K562 (cell line): ENCODE results near the gene VSIG4. TPM values are rescaled to one million over a fixed set of nuclear protein-coding genes. Genes with fewer than 3 reads are reported as not detected.

ENCODE experiments used
- BCOR ChIP-seq: fragments of 450-650 bp; IDR thresholded peaks from 2 replicates; pipeline ENCODE4 v1.6.1; 2016
- CREBBP ChIP-seq: IDR thresholded peaks from one replicate; pipeline ENCODE4 v1.6.1; 2012; ENCODE audit warnings: low read depth, mild to moderate bottlenecking, control low read depth, inconsistent platforms, low read length
- EWSR1 ChIP-seq: fragments of 450-650 bp; IDR thresholded peaks from 2 replicates; pipeline ENCODE4 v1.6.1; 2018; ENCODE audit warnings: borderline replicate concordance, mild to moderate bottlenecking, low read depth, moderate library complexity; ENCODE audit not compliant: partially characterized antibody
- L3MBTL2 ChIP-seq: fragments of 450-650 bp; IDR thresholded peaks from 2 replicates; pipeline ENCODE4 v1.6.1; 2016; ENCODE audit warnings: mild to moderate bottlenecking, moderate library complexity
- MYBL2 ChIP-seq, 2 experiments: fragments of 450-650 bp in 1 of 2; sonication (generic) in 1 of 2; formaldehyde crosslinking in 1 of 2; IDR thresholded peaks; 2 replicates each; pipeline versions ENCODE4 v1.6.1 to v1.8.1; 2017 to 2022; ENCODE audit warnings: borderline replicate concordance in 1 of 2, inconsistent platforms in 1 of 2, low read depth in 1 of 2, mild to moderate bottlenecking in 1 of 2, missing genetic modification reagents in 1 of 2, moderate library complexity in 1 of 2
- PCBP1 ChIP-seq: fragments of 200-400 bp; formaldehyde crosslinking; IDR thresholded peaks from 2 replicates; pipeline ENCODE4 v1.6.1; 2018; ENCODE audit warnings: mild to moderate bottlenecking, low read depth, low read length; ENCODE audit not compliant: poor library complexity, severe bottlenecking
- POLR2A ChIP-seq: fragments of 450-650 bp; conservative IDR thresholded peaks from 2 replicates; pipeline ENCODE4 v1.6.1; 2016
- POLR2B ChIP-seq: fragments of 450-650 bp; IDR thresholded peaks from 2 replicates; pipeline ENCODE4 v1.6.1; 2018; ENCODE audit warnings: low read depth; ENCODE audit not compliant: partially characterized antibody
- USF1 ChIP-seq: sonication (generic); formaldehyde crosslinking; IDR thresholded peaks from 2 replicates; pipeline ENCODE4 v1.9.0; 2022; ENCODE audit warnings: mild to moderate bottlenecking, missing genetic modification reagents
- ZNF24 ChIP-seq: fragments of 450-650 bp; IDR thresholded peaks from 2 replicates; pipeline ENCODE4 v1.6.1; 2016
- ZNF384 ChIP-seq: IDR thresholded peaks from 2 replicates; pipeline ENCODE4 v1.6.1; 2012; ENCODE audit warnings: low read depth, low read length, improper control_type of control experiment
- ZNF407 ChIP-seq: fragments of 450-650 bp; IDR thresholded peaks from 2 replicates; pipeline ENCODE4 v1.6.1; 2016; ENCODE audit warnings: low read depth
- ZNF592 ChIP-seq: fragments of 450-650 bp; IDR thresholded peaks from 2 replicates; pipeline ENCODE4 v1.6.1; 2017; ENCODE audit warnings: antibody characterized with exemption, mild to moderate bottlenecking
- polyA plus RNA-seq, 8 experiments: library from polyadenylated mRNA; depleted of rRNA in 4 of 8; stranded (reverse) in 5 of 8; unstranded in 3 of 8; fragments of >200 nt; fragmentation: Nextera tagmentation in 2 of 8; fragmentation: Illumina TruSeq in 1 of 8; extraction: Ambion mirVana in 2 of 8; extraction: Trizol in 1 of 8; gene quantifications; 2 replicates each; pipeline versions ENCODE4 v1.2.1 to v1.2.3, GENCODE V29; 2011 to 2014; ENCODE audit warnings: inconsistent platforms in 1 of 8, missing spikeins in 1 of 8
- total RNA-seq, 7 experiments: library from RNA; depleted of rRNA in 6 of 7; stranded (reverse); fragments of >200 nt in 6 of 7; fragmentation: Illumina TruSeq in 2 of 7; extraction: Trizol in 2 of 7; gene quantifications; 2 replicates each; pipeline versions ENCODE4 v1.2.1 to v1.2.3, GENCODE V29; 2011 to 2021; ENCODE audit warnings: low replicate concordance in 1 of 7

Gene VSIG4
- total and polyA plus RNA-seq, 9 of the 15 experiments (the other 6 are each of a cell fraction or from before 2014, with no cell fraction given) = 0.22 to 1.6 (median 0.46) TPM; not detected in 1

- TF ChIP-seq ZNF384 = no peak
- peak; percentile 50 for TF ChIP-seq MYBL2 (IDR thresholded peaks at IDR 0.05; ENCODE audit: low read depth)
- TF ChIP-seq MYBL2 (CRISPR knock-in tag; IDR thresholded peaks at IDR 0.05; ENCODE audit: borderline replicate concordance) = no peak
- peak; percentile 47 for TF ChIP-seq ZNF592
- peak; percentile 53; the same call in 1 of the 2 replicates for TF ChIP-seq ZNF24
- no peak for TF ChIP-seq POLR2A
- TF ChIP-seq CREBBP = no peak
- no peak for TF ChIP-seq L3MBTL2
- 0 out of 2 replicates have a peak, but pooled peaks have one; percentile 23 for TF ChIP-seq BCOR
- no peak for TF ChIP-seq USF1 (CRISPR knock-in tag)
- TF ChIP-seq PCBP1 = no peak
- peak; percentile 47 for TF ChIP-seq EWSR1
- TF ChIP-seq ZNF407 = no peak
- TF ChIP-seq POLR2B = no peak
Observed at GRCh38 chrX:66009231-66009845, 30.5 kb downstream of the VSIG4 start (continued).
